ENCODE results near the gene TNFAIP8L1.
"Not testable (repeated sequence)": the region's sequence is repeated elsewhere in the genome, so short reads cannot be mapped to it uniquely, and the experiment has no call there.

TNFAIP8L1 gene

DNA sequence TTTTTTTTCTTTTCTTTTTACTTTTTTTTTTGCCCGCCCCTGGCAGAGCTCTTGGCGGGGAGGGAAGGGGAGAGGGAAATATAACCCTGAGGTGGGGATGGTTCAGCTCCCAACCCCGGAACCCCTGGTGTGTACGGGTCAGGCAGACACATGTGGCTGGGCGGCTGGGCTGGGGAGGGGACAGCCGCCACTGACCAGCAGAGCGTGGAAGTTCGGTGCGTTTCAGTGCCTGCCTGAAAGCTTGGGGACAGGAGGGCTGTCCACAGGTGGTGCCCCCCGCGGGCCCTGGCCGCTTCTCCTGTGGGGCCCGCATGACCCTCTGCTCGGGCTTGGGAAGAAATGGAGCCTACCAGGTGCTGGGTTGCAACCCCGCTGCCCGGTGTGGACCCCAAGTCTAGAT lies 36.0 kb downstream of the TNFAIP8L1 start:
- no peaks in the 10 kb centered on the region for H3K27me3 ChIP-seq (ENCODE audit: control insufficient read depth, insufficient read depth, low read length)
- H3K9me3 ChIP-seq (ENCODE audit: control insufficient read depth, low read length), result no peaks in the 10 kb centered on the region
- TF ChIP-seq, protein P1, sequence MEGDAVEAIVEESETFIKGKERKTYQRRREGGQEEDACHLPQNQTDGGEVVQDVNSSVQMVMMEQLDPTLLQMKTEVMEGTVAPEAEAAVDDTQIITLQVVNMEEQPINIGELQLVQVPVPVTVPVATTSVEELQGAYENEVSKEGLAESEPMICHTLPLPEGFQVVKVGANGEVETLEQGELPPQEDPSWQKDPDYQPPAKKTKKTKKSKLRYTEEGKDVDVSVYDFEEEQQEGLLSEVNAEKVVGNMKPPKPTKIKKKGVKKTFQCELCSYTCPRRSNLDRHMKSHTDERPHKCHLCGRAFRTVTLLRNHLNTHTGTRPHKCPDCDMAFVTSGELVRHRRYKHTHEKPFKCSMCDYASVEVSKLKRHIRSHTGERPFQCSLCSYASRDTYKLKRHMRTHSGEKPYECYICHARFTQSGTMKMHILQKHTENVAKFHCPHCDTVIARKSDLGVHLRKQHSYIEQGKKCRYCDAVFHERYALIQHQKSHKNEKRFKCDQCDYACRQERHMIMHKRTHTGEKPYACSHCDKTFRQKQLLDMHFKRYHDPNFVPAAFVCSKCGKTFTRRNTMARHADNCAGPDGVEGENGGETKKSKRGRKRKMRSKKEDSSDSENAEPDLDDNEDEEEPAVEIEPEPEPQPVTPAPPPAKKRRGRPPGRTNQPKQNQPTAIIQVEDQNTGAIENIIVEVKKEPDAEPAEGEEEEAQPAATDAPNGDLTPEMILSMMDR (IDR thresholded peaks at IDR 0.05), result no peak
- H3K36me3 ChIP-seq (ENCODE audit: control insufficient read depth, insufficient read depth, low read length), result no peaks in the 10 kb centered on the region
- no peak overlapping the region for H3K4me2 ChIP-seq (ENCODE audit: low read length)
- H3K4me3 ChIP-seq (ENCODE audit: low read depth, low read length), result no peak overlapping the region
- no peak overlapping the region for H3K9ac ChIP-seq
- no peaks in the 10 kb centered on the region for H3K4me1 ChIP-seq
- no peak overlapping the region for H2AFZ ChIP-seq
- no peaks in the 10 kb centered on the region for H3K79me2 ChIP-seq
- H3K27ac ChIP-seq, result no peak overlapping the region

DNA sequence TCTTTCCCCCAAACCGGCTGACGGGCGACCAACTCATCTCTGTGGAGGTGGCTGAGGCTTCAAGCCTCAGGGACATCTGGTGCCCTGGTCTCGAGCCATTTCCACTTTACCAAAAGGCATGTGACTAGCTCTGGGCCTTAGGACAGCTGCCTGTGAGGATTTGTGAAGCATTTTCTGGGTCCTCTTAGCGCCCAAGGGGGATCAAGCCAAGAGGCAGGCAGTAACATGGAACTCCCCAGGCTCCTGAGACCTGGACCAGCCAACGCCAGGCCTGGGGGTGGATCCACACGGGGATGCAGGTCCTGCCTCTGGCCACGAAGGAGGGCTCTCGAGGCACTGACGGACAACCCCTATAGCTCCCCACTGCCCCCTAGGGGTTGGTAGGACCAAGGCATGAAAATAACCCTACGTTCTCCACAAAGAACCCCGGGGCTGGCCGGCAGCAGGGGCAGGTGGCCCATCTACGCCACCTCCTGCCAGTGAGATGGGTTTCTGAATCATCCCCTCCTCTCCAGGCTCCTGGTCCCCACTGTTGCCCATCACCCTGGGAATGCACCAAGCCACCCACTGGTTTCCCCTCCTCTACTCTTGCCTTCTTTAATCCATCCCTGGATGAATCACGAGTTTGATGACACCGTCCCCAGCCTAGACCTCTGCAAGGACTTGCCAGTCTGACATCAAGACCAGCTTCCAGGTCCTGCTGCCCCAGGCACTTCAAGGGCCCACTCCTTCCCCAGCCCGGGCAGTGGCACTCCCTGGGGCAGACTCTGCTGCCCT lies 37.8 kb downstream of the TNFAIP8L1 start:
- TF ChIP-seq, protein P1 (IDR thresholded peaks at IDR 0.05), result peak; percentile 37
- Histone ChIP-seq H3K4me2 (ENCODE audit: low read length) (no peak overlapping the region), H3K4me3 (ENCODE audit: low read depth, low read length) (no peak overlapping the region), H3K27ac (no peak overlapping the region), H3K9me3 (ENCODE audit: control insufficient read depth, low read length) (no peaks in the 10 kb centered on the region), H2AFZ (no peak overlapping the region), H3K27me3 (ENCODE audit: control insufficient read depth, insufficient read depth, low read length) (no peaks in the 10 kb centered on the region), H3K36me3 (ENCODE audit: control insufficient read depth, insufficient read depth, low read length) (no peaks in the 10 kb centered on the region), H3K4me1 (no peaks in the 10 kb centered on the region), H3K79me2 (no peaks in the 10 kb centered on the region), H3K9ac (no peak overlapping the region)

DNA sequence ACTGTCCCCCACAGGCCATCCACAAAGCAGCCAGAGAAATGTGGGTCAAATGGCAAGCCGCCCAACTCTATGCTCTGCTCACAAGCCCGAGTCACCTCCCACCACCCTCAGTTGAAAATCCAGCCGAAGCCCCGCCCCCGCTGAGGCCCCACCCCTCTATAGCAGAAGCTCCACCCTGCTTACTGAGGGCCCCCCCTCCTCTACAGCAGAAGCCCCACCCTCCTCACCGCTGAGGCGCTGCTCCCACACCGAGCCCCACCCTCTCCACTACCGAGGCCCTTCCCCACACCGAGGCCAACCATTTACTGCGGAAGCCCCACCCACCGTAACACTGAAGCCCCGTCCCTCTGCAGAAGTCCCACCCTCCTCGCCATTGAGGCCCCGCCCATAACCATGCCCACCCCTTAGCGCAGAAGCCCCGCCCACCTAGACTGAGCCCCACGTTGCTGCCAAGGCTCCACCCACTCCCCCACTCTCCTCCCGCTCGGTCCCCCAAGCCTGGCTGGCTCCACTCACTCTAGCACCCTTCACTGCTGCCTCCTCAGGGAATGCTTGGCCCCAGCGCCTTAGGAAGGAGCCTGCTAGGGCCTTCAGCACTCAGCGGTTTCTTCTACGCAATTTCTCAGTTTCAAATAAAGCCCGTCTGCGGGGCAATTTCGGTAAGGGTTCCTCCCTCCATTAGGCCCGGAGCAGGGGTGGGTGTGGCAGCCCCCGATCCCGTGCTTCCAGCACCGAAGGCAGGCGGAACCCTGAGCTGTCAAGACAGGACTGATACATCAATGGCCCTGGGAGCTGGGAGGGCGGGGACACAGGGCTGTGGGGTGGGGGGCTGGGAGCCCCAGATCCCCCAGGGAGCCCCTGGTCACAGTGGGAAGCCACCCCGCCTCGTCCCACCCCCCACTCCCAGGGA lies 39.8 kb downstream of the TNFAIP8L1 start:
- H3K36me3 ChIP-seq (ENCODE audit: control insufficient read depth, insufficient read depth, low read length), result no peaks in the 10 kb centered on the region
- H3K27ac ChIP-seq, result no peak overlapping the region

DNA sequence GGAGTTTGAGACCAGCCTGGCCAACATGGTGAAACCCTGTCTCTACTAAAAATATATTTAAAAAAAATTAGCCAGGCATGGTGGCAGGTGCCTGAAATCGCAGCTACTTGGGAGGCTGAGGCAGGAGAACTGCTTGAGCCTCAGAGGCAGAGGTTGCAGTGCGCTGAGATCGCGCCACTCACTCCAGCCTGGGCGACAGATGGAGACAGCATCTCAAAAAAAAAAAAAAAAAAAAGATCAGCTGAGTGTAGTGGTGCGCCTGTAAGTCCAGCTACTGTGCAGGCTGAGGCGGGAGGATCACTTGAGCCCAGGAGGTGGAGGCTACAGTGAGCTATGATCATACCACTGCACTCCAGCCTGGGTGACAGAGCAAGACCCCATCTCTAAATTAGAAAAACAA lies 40.7 kb downstream of the TNFAIP8L1 start:
- not testable (repeated sequence) for H3K36me3 ChIP-seq (ENCODE audit: control insufficient read depth, insufficient read depth, low read length); H3K9me3 ChIP-seq (ENCODE audit: control insufficient read depth, low read length); H3K4me1 ChIP-seq; H3K27me3 ChIP-seq (ENCODE audit: control insufficient read depth, insufficient read depth, low read length); H3K4me2 ChIP-seq (ENCODE audit: low read length); H2AFZ ChIP-seq; H3K4me3 ChIP-seq (ENCODE audit: low read depth, low read length); H3K9ac ChIP-seq; H3K79me2 ChIP-seq; H3K27ac ChIP-seq

More for the DNA sequence above, 39.8 kb downstream of the TNFAIP8L1 start:
- Histone ChIP-seq H3K9me3 (ENCODE audit: control insufficient read depth, low read length) (no peaks in the 10 kb centered on the region), H3K4me1 (no peaks in the 10 kb centered on the region), H2AFZ (no peak overlapping the region), H3K27me3 (ENCODE audit: control insufficient read depth, insufficient read depth, low read length) (no peaks in the 10 kb centered on the region), H3K4me3 (ENCODE audit: low read depth, low read length) (no peak overlapping the region), H3K79me2 (no peaks in the 10 kb centered on the region), H3K4me2 (ENCODE audit: low read length) (no peak overlapping the region), H3K9ac (no peak overlapping the region)
- TF ChIP-seq, protein P1 (IDR thresholded peaks at IDR 0.05), result no peak

DNA sequence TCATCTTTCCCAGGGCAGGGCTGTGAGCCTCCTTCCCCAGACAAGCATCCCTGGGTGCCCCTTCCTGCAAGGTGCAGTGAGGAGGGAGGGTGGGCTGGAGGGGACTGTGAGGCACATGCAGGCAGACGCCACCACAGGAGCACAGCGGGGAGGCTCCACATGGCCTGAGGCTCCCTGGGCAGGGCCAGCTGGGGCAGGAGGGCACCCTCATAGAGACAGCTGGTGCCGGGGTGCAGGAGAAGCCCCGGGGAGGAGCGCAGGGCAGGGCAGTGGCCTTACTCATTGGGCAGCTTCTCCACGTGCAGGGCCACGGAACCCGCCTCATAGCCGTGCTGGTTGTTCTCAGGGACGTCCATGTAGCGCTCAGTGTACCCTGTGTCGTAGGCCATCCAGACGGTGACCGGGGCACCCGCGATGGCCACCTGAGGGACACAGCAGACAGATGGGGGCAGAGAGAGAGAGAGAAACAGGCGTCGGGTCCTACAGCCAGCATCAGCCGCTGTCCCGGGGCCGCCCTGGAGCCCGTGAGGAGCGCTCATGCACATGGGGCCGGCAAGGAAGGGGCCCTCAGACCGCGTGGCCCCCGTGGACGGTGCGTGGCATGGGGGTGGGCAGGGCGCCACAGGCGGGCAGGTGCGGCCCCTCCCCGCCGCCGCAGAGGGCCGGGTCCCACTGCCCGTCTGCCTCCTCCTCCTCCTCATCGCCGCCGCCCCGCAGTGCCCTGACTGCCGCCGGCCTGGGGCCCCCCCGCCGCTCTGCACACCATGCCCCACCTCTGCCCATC lies 43.3 kb downstream of the TNFAIP8L1 start:
- no peak overlapping the region for H3K27ac ChIP-seq
- no peak overlapping the region for H2AFZ ChIP-seq
- no peaks in the 10 kb centered on the region for H3K36me3 ChIP-seq (ENCODE audit: control insufficient read depth, insufficient read depth, low read length)
- TF ChIP-seq, protein P1 (IDR thresholded peaks at IDR 0.05), result no peak
- no peaks in the 10 kb centered on the region for H3K4me1 ChIP-seq
- H3K9me3 ChIP-seq (ENCODE audit: control insufficient read depth, low read length), result no peaks in the 10 kb centered on the region
- no peak overlapping the region for H3K4me3 ChIP-seq (ENCODE audit: low read depth, low read length)
- H3K4me2 ChIP-seq (ENCODE audit: low read length), result no peak overlapping the region
- no peaks in the 10 kb centered on the region for H3K79me2 ChIP-seq
- H3K27me3 ChIP-seq (ENCODE audit: control insufficient read depth, insufficient read depth, low read length), result no peaks in the 10 kb centered on the region
- H3K9ac ChIP-seq, result no peak overlapping the region
